HepG2 (cell line): ENCODE results near the gene SDK2. TPM values are rescaled to one million over a fixed set of nuclear protein-coding genes. Genes with fewer than 3 reads are reported as not detected.

Experiments used
- ATAC-seq: fragments of 200-7000 bp; cut with Tn5 transposase; 3 replicates; pipeline ENCODE4 v1.9.1; 2020; ENCODE audit warnings: mild to moderate bottlenecking, moderate library complexity
- BruUV-seq: library from RNA; stranded (reverse); fragments of 400-500 nt; replicated peaks from 2 replicates; lab custom pipeline; 2021; lab: Mats Ljungman, UMichigan
- CTCF ChIA-PET: fragments of 300-600 bp; formaldehyde crosslinking; extraction: SDS; loops from one replicate; lab custom pipeline; 2021; ENCODE audit warnings: low total read pairs, inconsistent platforms, low intra/inter-chr PET ratio; lab: Yijun Ruan, JAX
- POLR2A ChIA-PET: fragments of 350-600 bp; sonication (Branson Sonifier 250); formaldehyde crosslinking; loops from one replicate; lab custom pipeline; 2020; ENCODE audit warnings: antibody characterized with exemption, inconsistent platforms; lab: Yijun Ruan, JAX
- DNase-seq: peaks from one replicate; pipeline ENCODE4 v3.0.0-alpha.2; 2015; ENCODE audit warnings: low spot score
- FAIRE-seq: peaks from 3 replicates; lab custom pipeline; 2011; peaks lifted over from hg19 to GRCh38; lab: Jason Lieb, UNC
- H2AFZ ChIP-seq: one replicate; pipeline ENCODE4 v1.6.1; 2011; ENCODE audit warnings: low read length, inconsistent platforms
- H3K27ac ChIP-seq: fragments of 300-600 bp; 3 replicates; pipeline ENCODE4 v1.8.0; 2011; ENCODE audit warnings: mixed run types, mild to moderate bottlenecking, mixed read lengths, low read length, inconsistent platforms; ENCODE audit not compliant: insufficient read depth; ENCODE audit errors: extremely low read length
- H3K27me3 ChIP-seq, 2 experiments: fragments of 200-600 bp in 1 of 2; 2 replicates in 1 of 2; 3 replicates in 1 of 2; pipeline versions ENCODE4 v1.6.0 to v1.8.0; 2011; ENCODE audit warnings: low read length in 2 of 2, mild to moderate bottlenecking in 2 of 2, moderate library complexity in 2 of 2, inconsistent platforms in 1 of 2; ENCODE audit not compliant: insufficient read depth in 2 of 2, control insufficient read depth in 1 of 2
- H3K36me3 ChIP-seq, 2 experiments: fragments of 200-600 bp in 1 of 2; replicated peaks in 1 of 2; 2 replicates in 1 of 2; 3 replicates in 1 of 2; pipeline versions ENCODE4 v1.5.1 to v1.8.0; 2011; ENCODE audit warnings: low read length in 2 of 2, inconsistent platforms in 1 of 2; ENCODE audit not compliant: insufficient read depth in 2 of 2, control insufficient read depth in 1 of 2
- H3K4me1 ChIP-seq: 2 replicates; pipeline ENCODE4 v1.5.1; 2012; ENCODE audit warnings: low read length, inconsistent platforms; ENCODE audit not compliant: insufficient read depth
- H3K4me2 ChIP-seq: 2 replicates; pipeline ENCODE4 v1.6.0; 2011; ENCODE audit warnings: low read depth, low read length, inconsistent platforms
- H3K4me3 ChIP-seq, 3 experiments: fragments of 200-600 bp in 1 of 3; sonication (generic), shearing (Covaris generic) in 1 of 3; replicated peaks in 1 of 3; 2 replicates each; pipeline ENCODE4 v1.5.1; 2011 to 2016; ENCODE audit warnings: low read length in 3 of 3, inconsistent platforms in 2 of 3, low read depth in 2 of 3, mild to moderate bottlenecking in 2 of 3, control low read depth in 1 of 3, mixed read lengths in 1 of 3; ENCODE audit not compliant: insufficient read depth in 1 of 3
- H3K79me2 ChIP-seq: one replicate; pipeline ENCODE4 v1.6.1; 2011; ENCODE audit warnings: low read length, inconsistent platforms; ENCODE audit not compliant: insufficient read depth
- H3K9ac ChIP-seq: 2 replicates; pipeline ENCODE4 v1.6.0; 2011; ENCODE audit warnings: mild to moderate bottlenecking, low read depth, low read length, inconsistent platforms; ENCODE audit not compliant: insufficient read depth
- H3K9me3 ChIP-seq: 2 replicates; pipeline ENCODE4 v1.5.1; 2012; ENCODE audit warnings: mild to moderate bottlenecking, low read length
- H4K20me1 ChIP-seq: 2 replicates; pipeline ENCODE4 v1.6.0; 2011; ENCODE audit warnings: inconsistent platforms, mild to moderate bottlenecking, low read length, moderate library complexity; ENCODE audit not compliant: insufficient read depth
- BRCA1 ChIP-seq: sonication (generic); formaldehyde crosslinking; IDR thresholded peaks from 2 replicates; pipeline ENCODE4 v1.4.0; 2020; ENCODE audit warnings: missing genetic modification reagents
- FOXA1 ChIP-seq, 2 experiments: fragments of 450-650 bp in 1 of 2; sonication (generic) in 1 of 2; formaldehyde crosslinking in 1 of 2; IDR thresholded peaks; 2 replicates each; pipeline versions ENCODE4 v1.4.0 to v1.6.1; 2016 to 2020; ENCODE audit warnings: missing genetic modification reagents in 1 of 2
- FOXC1 ChIP-seq: sonication (generic); formaldehyde crosslinking; IDR thresholded peaks from 2 replicates; pipeline ENCODE4 v1.8.0; 2022; ENCODE audit warnings: mild to moderate bottlenecking, missing genetic modification reagents, borderline replicate concordance
- POLR2G ChIP-seq: fragments of 200-400 bp; formaldehyde crosslinking; IDR thresholded peaks from 2 replicates; pipeline ENCODE4 v1.6.1; 2018; ENCODE audit warnings: mild to moderate bottlenecking, low read depth, low read length, moderate library complexity
- RFX1 ChIP-seq: fragments of 450-650 bp; IDR thresholded peaks from 2 replicates; pipeline ENCODE4 v1.6.1; 2017
- SATB2 ChIP-seq: sonication (generic); formaldehyde crosslinking; IDR thresholded peaks from 2 replicates; pipeline ENCODE4 v1.5.0; 2020; ENCODE audit warnings: missing genetic modification reagents
- ZNF281 ChIP-seq: sonication (generic); formaldehyde crosslinking; IDR thresholded peaks from 2 replicates; pipeline ENCODE4 v1.4.0; 2020; ENCODE audit warnings: missing genetic modification reagents, borderline replicate concordance
- ZNF672 ChIP-seq: sonication (generic); formaldehyde crosslinking; IDR thresholded peaks from 2 replicates; pipeline ENCODE4 v1.8.1; 2022; ENCODE audit warnings: missing genetic modification reagents
- ZNF772 ChIP-seq: sonication (generic); formaldehyde crosslinking; IDR thresholded peaks from 2 replicates; pipeline ENCODE4 v1.5.0; 2020; ENCODE audit warnings: mild to moderate bottlenecking, missing genetic modification reagents
- WGBS: methylation state at CpG from one replicate; pipeline ENCODE4 v1.1.6; 2017; ENCODE audit warnings: low lambda C conversion rate; 5-methylcytosine and 5-hydroxymethylcytosine counted together
- in situ Hi-C: cut with HindIII; loops from 2 replicates; pipeline ENCODE4 v1.10.0; 2017; ENCODE audit warnings: low pct_unique_long_range_greater_than_20kb; ENCODE audit not compliant: extremely low pct_ligation_motif_present
- intact Hi-C: fragments of 100-400 bp; cut with micrococcal nuclease; formaldehyde crosslinking; loops from one replicate; pipeline ENCODE4 v1.10.0; 2022; ENCODE audit not compliant: unreplicated experiment
- polyA plus RNA-seq, 8 experiments: library from polyadenylated mRNA; depleted of rRNA in 3 of 8; stranded (reverse) in 7 of 8; unstranded in 1 of 8; fragments of >200 nt; fragmentation: Illumina TruSeq in 4 of 8; extraction: Trizol in 4 of 8; gene quantifications; 2 replicates each; pipeline versions ENCODE4 v1.2.1 to v1.2.3, GENCODE V29; 2011 to 2016; ENCODE audit warnings: low read depth in 4 of 8, missing spikeins in 1 of 8, mixed read lengths in 1 of 8; ENCODE audit not compliant: insufficient read depth in 1 of 8
- total RNA-seq, 5 experiments: library from RNA; depleted of rRNA; stranded (reverse); fragments of >200 nt; fragmentation: Illumina TruSeq; extraction: Trizol; gene quantifications; 2 replicates each; pipeline ENCODE4 v1.2.3, GENCODE V29; 2016; ENCODE audit warnings: low read depth in 1 of 5

SDK2 gene
- total and polyA plus RNA-seq, 2 of the 13 experiments (the other 11 are each of a cell fraction or from before 2014, with no cell fraction given) = not detected

GRCh38 chr17:73343739-73344454 lies 300.3 kb downstream of the SDK2 start:
- BruUV-seq = no TSS peak
- ChIA-PET CTCF (no interaction called here), POLR2A (interaction anchor here (0.7 to 1.8 kb wide), 2 partner anchors 14 to 81 kb away, joined by 4 to 5 read pairs; partner anchors contain the start of gene CPSF4L)
- in situ Hi-C loops (no loop called here), intact Hi-C loops (no loop called here)
- peak; percentile 18; the same call in 1 of the 2 replicates for TF ChIP-seq ZNF281 (CRISPR knock-in tag)
- no peak for TF ChIP-seq FOXC1 (CRISPR knock-in tag)
- H3K4me1 ChIP-seq = peaks cover 50% of the 10 kb centered on the region
- no peaks in the 10 kb centered on the region for H4K20me1 ChIP-seq
- H3K9me3 ChIP-seq = no peaks in the 10 kb centered on the region
- H3K4me3 ChIP-seq = no peak overlapping the region
- H3K27ac ChIP-seq = no peak overlapping the region
- H3K36me3 ChIP-seq = no peaks in the 10 kb centered on the region
- 20% methylated on average over 10 of the region's 11 CpGs for WGBS
- no peak for ATAC-seq
- H2AFZ ChIP-seq = no peak overlapping the region
- FAIRE-seq = no peak
- no peak overlapping the region for H3K9ac ChIP-seq
- peaks cover 17 to 76% of the 10 kb centered on the region in 2 experiments for H3K27me3 ChIP-seq
- no peaks in the 10 kb centered on the region for H3K79me2 ChIP-seq
- no peak for DNase-seq
- H3K4me2 ChIP-seq = no peak overlapping the region

GRCh38 chr17:73343168-73343634 lies 301.0 kb downstream of the SDK2 start:
- Histone ChIP-seq H2AFZ (no peak overlapping the region), H3K27ac (no peak overlapping the region), H3K36me3 (no peaks in the 10 kb centered on the region), H3K79me2 (no peaks in the 10 kb centered on the region), H3K9me3 (no peaks in the 10 kb centered on the region), H3K4me1 (peaks cover 44% of the 10 kb centered on the region), H3K4me3 (no peak overlapping the region), H4K20me1 (no peaks in the 10 kb centered on the region), H3K4me2 (no peak overlapping the region), H3K27me3 (peaks cover 16 to 76% of the 10 kb centered on the region in 2 experiments), H3K9ac (no peak overlapping the region)
- intact Hi-C loops (no loop called here), in situ Hi-C loops (no loop called here)
- 42% methylated on average over 17 of the region's 17 CpGs for WGBS
- ATAC-seq (no peak), DNase-seq (no peak), FAIRE-seq (no peak)
- BruUV-seq = no TSS peak
- POLR2A ChIA-PET = interaction anchor here (1.4 kb wide), 1 partner anchor 13 kb away, joined by 5 read pairs; no protein-coding TSS in a partner anchor
- TF ChIP-seq RFX1 (no peak), SATB2 (no peak), BRCA1 (CRISPR knock-in tag) (no peak), POLR2G (no peak), ZNF772 (CRISPR knock-in tag) (no peak), ZNF672 (CRISPR knock-in tag) (no peak), FOXA1 (IDR thresholded peaks at IDR 0.05) (no peak), FOXA1 (CRISPR knock-in tag; IDR thresholded peaks at IDR 0.05) (no peak)
- CTCF ChIA-PET = no interaction called here
